Parathyroid adenoma (tissue), 2 donors: ENCODE data around the gene CCL21.
A peak's percentile ranks its signal among the peaks of the same experiment; 100 is the strongest.

Experiments used
- H2AFZ ChIP-seq: fragments of 300-600 bp; sonication (generic); one replicate; pipeline ENCODE4 v1.7.0; 2017; ENCODE audit warnings: antibody characterized with exemption, mild to moderate bottlenecking
- H3K27ac ChIP-seq: fragments of 300-600 bp; sonication (generic); one replicate; pipeline ENCODE4 v1.7.0; 2017
- H3K27me3 ChIP-seq: fragments of 300-600 bp; sonication (generic); one replicate; pipeline ENCODE4 v1.7.0; 2017; ENCODE audit warnings: low read length; ENCODE audit not compliant: control insufficient read depth, insufficient read depth
- H3K36me3 ChIP-seq: fragments of 300-600 bp; sonication (generic); one replicate; pipeline ENCODE4 v1.7.0; 2017; ENCODE audit warnings: low read length; ENCODE audit not compliant: control insufficient read depth, insufficient read depth
- H3K4me1 ChIP-seq: fragments of 300-600 bp; sonication (generic); one replicate; pipeline ENCODE4 v1.7.0; 2017; ENCODE audit warnings: control low read depth
- H3K4me2 ChIP-seq: fragments of 300-600 bp; sonication (generic); one replicate; pipeline ENCODE4 v1.7.0; 2017; ENCODE audit warnings: low read length
- H3K4me3 ChIP-seq: fragments of 300-600 bp; sonication (generic); one replicate; pipeline ENCODE4 v1.7.0; 2017; ENCODE audit warnings: low read depth, low read length
- H3K79me2 ChIP-seq: fragments of 300-600 bp; sonication (generic); one replicate; pipeline ENCODE4 v1.7.0; 2017; ENCODE audit warnings: control low read depth
- H3K9ac ChIP-seq: fragments of 300-600 bp; sonication (generic); one replicate; pipeline ENCODE4 v1.7.0; 2017; ENCODE audit warnings: mild to moderate bottlenecking
- H3K9me3 ChIP-seq: fragments of 300-600 bp; sonication (generic); one replicate; pipeline ENCODE4 v1.7.0; 2017; ENCODE audit warnings: low read length; ENCODE audit not compliant: control insufficient read depth
- CTCF ChIP-seq: fragments of 300-600 bp; sonication (generic); IDR thresholded peaks from one replicate; pipeline ENCODE4 v1.7.0; 2017; ENCODE audit warnings: antibody characterized with exemption, mild to moderate bottlenecking
- donor health status: primary hyperparathyroidism.

CCL21 gene

GRCh38 chr9:34709196-34709978 lies 549 bp downstream of the CCL21 start:
- Histone ChIP-seq H3K9ac (no peak overlapping the region), H3K4me2 (no peak overlapping the region), H3K9me3 (no peaks in the 10 kb centered on the region), H3K27ac (no peak overlapping the region), H2AFZ (no peak overlapping the region), H3K4me3 (no peak overlapping the region), H3K27me3 (no peaks in the 10 kb centered on the region), H3K79me2 (no peaks in the 10 kb centered on the region), H3K36me3 (no peaks in the 10 kb centered on the region), H3K4me1 (no peaks in the 10 kb centered on the region)
- no peak for TF ChIP-seq CTCF

GRCh38 chr9:34707130-34707529 lies 2.8 kb downstream of the CCL21 start:
- Histone ChIP-seq H3K9me3 (no peaks in the 10 kb centered on the region), H3K79me2 (no peaks in the 10 kb centered on the region), H3K4me3 (no peak overlapping the region), H3K9ac (no peak overlapping the region), H3K36me3 (no peaks in the 10 kb centered on the region), H3K4me1 (no peaks in the 10 kb centered on the region), H3K27me3 (no peaks in the 10 kb centered on the region), H2AFZ (no peak overlapping the region), H3K27ac (no peak overlapping the region), H3K4me2 (no peak overlapping the region)
- TF ChIP-seq CTCF = no peak

GRCh38 chr9:34701769-34702736 lies 7.9 kb downstream of the CCL21 start:
- H3K79me2 ChIP-seq = no peaks in the 10 kb centered on the region
- peak overlapping the region; percentile 69 for H3K27ac ChIP-seq
- peak overlapping the region; percentile 64 for H3K4me3 ChIP-seq
- peak overlapping the region; percentile 96 for H2AFZ ChIP-seq
- no peaks in the 10 kb centered on the region for H3K9me3 ChIP-seq
- H3K9ac ChIP-seq = no peak overlapping the region
- peak overlapping the region; percentile 94 for H3K4me2 ChIP-seq
- H3K36me3 ChIP-seq = no peaks in the 10 kb centered on the region
- peak; percentile 92 for TF ChIP-seq CTCF
- no peaks in the 10 kb centered on the region for H3K4me1 ChIP-seq
- no peaks in the 10 kb centered on the region for H3K27me3 ChIP-seq

GRCh38 chr9:34701023-34701768 lies 8.7 kb downstream of the CCL21 start:
- H3K27me3 ChIP-seq = no peaks in the 10 kb centered on the region
- H3K9ac ChIP-seq = no peak overlapping the region
- H3K9me3 ChIP-seq = no peaks in the 10 kb centered on the region
- peak overlapping the region; percentile 69 for H3K27ac ChIP-seq
- peak overlapping the region; percentile 96 for H2AFZ ChIP-seq
- no peaks in the 10 kb centered on the region for H3K4me1 ChIP-seq
- peak; percentile 74 for TF ChIP-seq CTCF
- peak overlapping the region; percentile 94 for H3K4me2 ChIP-seq
- no peaks in the 10 kb centered on the region for H3K79me2 ChIP-seq
- H3K4me3 ChIP-seq = peak overlapping the region; percentile 64
- no peaks in the 10 kb centered on the region for H3K36me3 ChIP-seq
